ENCODE results near the gene FBXO17. TPM values are rescaled to one million over a fixed set of nuclear protein-coding genes. Genes with fewer than 3 reads are reported as not detected.

FBXO17 gene
- total RNA-seq, 4 donors from 2014 or later = 24.9 to 47.8 (median 34.8) TPM

- H3K27ac ChIP-seq (replicated peaks in 1 of 4) = no peak overlapping the region
- no peaks in the 10 kb centered on the region for H3K27me3 ChIP-seq
- H3K4me3 ChIP-seq = no peak overlapping the region
- no peak for DNase-seq (ENCODE audit: extremely low spot score)
- WGBS = 83% methylated on average over 4 of the region's 4 CpGs
- H3K9me3 ChIP-seq = no peaks in the 10 kb centered on the region
- no peak for TF ChIP-seq POLR2A (IDR thresholded peaks at IDR 0.05; ENCODE audit: low read depth)
- TF ChIP-seq EP300 (IDR thresholded peaks at IDR 0.05) = no peak
- TF ChIP-seq POLR2AphosphoS5 (IDR thresholded peaks at IDR 0.05) = no peak
- TF ChIP-seq CTCF (IDR thresholded peaks at IDR 0.05) = no peak
- H3K4me1 ChIP-seq = peaks cover 27 to 31% (median 30%) of the 10 kb centered on the region in 4 donors
- H3K36me3 ChIP-seq = peaks cover 16 to 47% (median 34%) of the 10 kb centered on the region in 4 donors
- intact Hi-C loops (cut with DNase I) = loop anchor here (10.0 kb wide), 1 partner anchor 384 kb away; no protein-coding TSS in a partner anchor
Measured at GRCh38 chr19:38928391-38929001, 47.0 kb downstream of the FBXO17 start.

GRCh38 chr19:38924388-38924787 is 51.2 kb downstream of the FBXO17 start:
- Histone ChIP-seq H3K36me3 (peaks cover 10 to 57% (median 36%) of the 10 kb centered on the region in 4 donors), H3K27me3 (no peaks in the 10 kb centered on the region), H3K9me3 (no peaks in the 10 kb centered on the region), H3K27ac (replicated peaks in 1 of 4) (no peak overlapping the region), H3K4me1 (peaks cover 3 to 7% (median 5%) of the 10 kb centered on the region in 4 donors), H3K4me3 (no peak overlapping the region)
- DNase-seq (ENCODE audit: extremely low spot score) = no peak
- TF ChIP-seq EP300 (IDR thresholded peaks at IDR 0.05) = no peak
- no peak for TF ChIP-seq POLR2AphosphoS5 (IDR thresholded peaks at IDR 0.05)
- no peak for TF ChIP-seq POLR2A (IDR thresholded peaks at IDR 0.05; ENCODE audit: low read depth)
- TF ChIP-seq CTCF (IDR thresholded peaks at IDR 0.05) = no peak
- intact Hi-C loops (cut with DNase I) = loop anchor here (10.0 kb wide), 1 partner anchor 380 kb away; no protein-coding TSS in a partner anchor
- 89% methylated on average over 7 of the region's 7 CpGs for WGBS

- Histone ChIP-seq H3K4me1 (no peaks in the 10 kb centered on the region), H3K27ac (replicated peaks in 1 of 4) (no peak overlapping the region), H3K27me3 (no peaks in the 10 kb centered on the region), H3K36me3 (peaks cover 10 to 55% (median 36%) of the 10 kb centered on the region in 4 donors), H3K4me3 (no peak overlapping the region), H3K9me3 (no peaks in the 10 kb centered on the region)
- TF ChIP-seq POLR2AphosphoS5 (IDR thresholded peaks at IDR 0.05) (no peak), CTCF (IDR thresholded peaks at IDR 0.05) (no peak)
- WGBS = 89% methylated on average over 5 of the region's 5 CpGs
- DNase-seq (ENCODE audit: extremely low spot score) = no peak
- intact Hi-C loops (cut with DNase I) = loop anchor here (10.0 kb wide), 1 partner anchor 378 kb away; no protein-coding TSS in a partner anchor
Measured at GRCh38 chr19:38922482-38922881, 53.1 kb downstream of the FBXO17 start.

- WGBS = 86% methylated on average over 16 of the region's 20 CpGs
- no peak for DNase-seq (ENCODE audit: extremely low spot score)
Measured at GRCh38 chr19:38921420-38922274, 53.9 kb downstream of the FBXO17 start.

More at GRCh38 chr19:38921420-38922274, 53.9 kb downstream of the FBXO17 start:
- TF ChIP-seq POLR2A (IDR thresholded peaks at IDR 0.05; ENCODE audit: low read depth) = no peak
- no peak for TF ChIP-seq POLR2AphosphoS5 (IDR thresholded peaks at IDR 0.05)
- no peak for TF ChIP-seq CTCF (IDR thresholded peaks at IDR 0.05)
- no peak for TF ChIP-seq EP300 (IDR thresholded peaks at IDR 0.05)
- H3K27me3 ChIP-seq = no peaks in the 10 kb centered on the region
- no peaks in the 10 kb centered on the region for H3K9me3 ChIP-seq
- H3K4me1 ChIP-seq = no peaks in the 10 kb centered on the region
- peaks cover 10 to 51% (median 36%) of the 10 kb centered on the region in 4 donors for H3K36me3 ChIP-seq
- no peak overlapping the region for H3K27ac ChIP-seq (replicated peaks in 1 of 4)
- no peak overlapping the region for H3K4me3 ChIP-seq
- intact Hi-C loops (cut with DNase I) = loop anchor here (10.0 kb wide), 1 partner anchor 377 kb away; no protein-coding TSS in a partner anchor

Data from esophagus muscularis mucosa (tissue), 4 donors.